GM23248 (cell line): Measurements from ENCODE around the gene PRRT4. TPM values are rescaled to one million over a fixed set of nuclear protein-coding genes. Genes with fewer than 3 reads are reported as not detected.
A peak's percentile ranks its signal among the peaks of the same experiment; 100 is the strongest.

ENCODE experiments used
- DNase-seq: peaks from one replicate; pipeline ENCODE4 v3.0.0-alpha.2; 2015
- H2AFZ ChIP-seq: fragments of 200-600 bp; sonication (generic); 2 replicates; pipeline ENCODE4 v1.6.1; 2016; ENCODE audit warnings: antibody characterized with exemption
- H3F3A ChIP-seq: fragments of 200-600 bp; sonication (generic); 2 replicates; pipeline ENCODE4 v1.6.1; 2016; ENCODE audit warnings: mild to moderate bottlenecking, antibody characterized with exemption, mixed run types; ENCODE audit not compliant: insufficient read depth
- H3K27ac ChIP-seq: fragments of 200-600 bp; sonication (generic); 2 replicates; pipeline ENCODE4 v1.5.1; 2016; ENCODE audit warnings: mild to moderate bottlenecking
- H3K27me3 ChIP-seq: fragments of 200-600 bp; sonication (generic); replicated peaks from 2 replicates; pipeline ENCODE4 v1.6.1; 2016; ENCODE audit warnings: mild to moderate bottlenecking; ENCODE audit not compliant: insufficient read depth
- H3K36me3 ChIP-seq: fragments of 200-600 bp; sonication (generic); 2 replicates; pipeline ENCODE4 v1.6.1; 2016; ENCODE audit warnings: low read depth, mild to moderate bottlenecking
- H3K4me1 ChIP-seq: fragments of 200-600 bp; sonication (generic); 2 replicates; pipeline ENCODE4 v1.6.1; 2016; ENCODE audit warnings: mild to moderate bottlenecking; ENCODE audit not compliant: insufficient read depth
- H3K4me2 ChIP-seq: fragments of 200-600 bp; sonication (generic); one replicate; pipeline ENCODE4 v1.6.1; 2016; ENCODE audit warnings: mild to moderate bottlenecking; ENCODE audit not compliant: unreplicated experiment
- H3K4me3 ChIP-seq: fragments of 200-600 bp; sonication (generic); 2 replicates; pipeline ENCODE4 v1.5.1; 2016; ENCODE audit warnings: mild to moderate bottlenecking
- H3K79me2 ChIP-seq: fragments of 200-600 bp; sonication (generic); 2 replicates; pipeline ENCODE4 v1.6.1; 2016; ENCODE audit warnings: mild to moderate bottlenecking; ENCODE audit not compliant: insufficient read depth
- H3K9ac ChIP-seq: fragments of 200-600 bp; sonication (generic); 2 replicates; pipeline ENCODE4 v1.6.1; 2016; ENCODE audit warnings: mild to moderate bottlenecking
- H3K9me2 ChIP-seq: fragments of 200-600 bp; sonication (generic); 2 replicates; pipeline ENCODE4 v1.6.1; 2016; ENCODE audit warnings: mixed run types, mild to moderate bottlenecking, moderate library complexity; ENCODE audit not compliant: insufficient read depth
- H3K9me3 ChIP-seq: fragments of 200-600 bp; sonication (generic); one replicate; pipeline ENCODE4 v1.6.1; 2017; ENCODE audit warnings: low read depth
- H4K20me1 ChIP-seq: fragments of 200-600 bp; sonication (generic); 2 replicates; pipeline ENCODE4 v1.6.0; 2016; ENCODE audit not compliant: insufficient read depth
- EZH2 ChIP-seq: fragments of 200-600 bp; sonication (generic); IDR thresholded peaks from 2 replicates; pipeline ENCODE4 v1.6.1; 2018; ENCODE audit warnings: antibody characterized with exemption, mild to moderate bottlenecking; ENCODE audit not compliant: insufficient read depth, poor library complexity, severe bottlenecking
- EZH2phosphoT487 ChIP-seq: fragments of 200-600 bp; sonication (generic); IDR thresholded peaks from 2 replicates; pipeline ENCODE4 v1.6.1; 2018; ENCODE audit warnings: antibody characterized with exemption, moderate library complexity, mild to moderate bottlenecking, low read depth; ENCODE audit not compliant: insufficient read depth
- WGBS, 2 experiments: methylation state at CpG; one replicate each; pipeline ENCODE4 v1.1.6; 2015 to 2017; ENCODE audit warnings: low lambda C conversion rate in 2 of 2, low coverage in 1 of 2; ENCODE audit errors: missing lambda C conversion rate in 2 of 2; 5-methylcytosine and 5-hydroxymethylcytosine counted together
- in situ Hi-C: fragments of 300-500 bp; cut with MboI; formaldehyde crosslinking; loops from 2 replicates; pipeline ENCODE4 v1.15.0; 2020
- polyA plus RNA-seq: library from polyadenylated mRNA; unstranded; fragments of >200 nt; fragmentation: Nextera tagmentation; extraction: Ambion mirVana; gene quantifications from 2 replicates; pipeline ENCODE4 v1.2.1, GENCODE V29; 2016
- total RNA-seq: library from RNA; depleted of rRNA; stranded (reverse); fragments of >200 nt; shearing (Covaris generic); gene quantifications from 2 replicates; pipeline ENCODE4 v1.2.3, GENCODE V29; 2014

PRRT4 gene
- total and polyA plus RNA-seq, 2 experiments from 2014 or later = not detected

DNA sequence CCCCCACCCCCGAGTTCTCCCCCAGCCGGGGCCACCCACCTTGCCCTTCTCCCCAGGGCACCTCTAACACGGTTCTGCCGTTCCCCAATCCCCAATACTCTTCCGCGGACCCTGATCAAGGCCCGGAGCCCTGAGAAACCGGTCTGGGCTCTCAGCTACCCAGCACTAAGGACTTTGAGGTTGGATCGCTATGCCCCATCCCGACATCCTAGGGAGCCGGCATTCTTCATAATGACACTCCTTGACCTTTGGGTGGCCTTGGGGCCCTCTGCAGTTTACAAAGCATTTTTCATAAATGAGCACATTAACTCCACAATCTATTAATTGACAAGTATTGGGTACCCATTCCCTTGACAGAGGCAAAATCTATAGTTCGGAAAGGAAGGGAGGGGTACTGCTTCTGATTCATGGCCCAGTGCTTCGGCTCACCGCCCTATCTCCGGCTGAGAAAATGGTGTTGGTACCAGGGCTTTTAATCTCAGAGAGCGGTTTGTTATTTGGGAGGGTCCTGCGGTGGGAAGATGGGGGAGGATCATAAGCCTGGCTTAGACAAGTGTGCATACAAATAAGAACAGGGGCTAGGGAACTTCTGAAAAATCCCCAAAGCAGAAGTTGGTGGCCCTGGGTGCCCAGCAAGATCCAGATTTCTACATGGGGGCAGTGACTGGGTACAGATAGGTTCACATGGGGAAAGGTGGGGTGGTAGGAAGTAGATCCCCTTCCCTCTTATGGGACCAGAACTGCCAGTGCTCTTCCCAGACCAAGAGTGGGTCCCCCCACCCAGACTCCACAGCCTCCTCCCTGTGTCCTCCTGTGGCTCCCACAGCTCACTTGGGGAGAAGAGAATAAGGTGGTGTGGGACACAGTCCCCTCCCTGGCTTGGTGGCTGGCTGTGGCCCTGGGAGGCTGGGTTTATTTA, 45.1 kb upstream of the PRRT4 start:
- Histone ChIP-seq H3K79me2 (peaks cover 35% of the 10 kb centered on the region), H3K27me3 (no peaks in the 10 kb centered on the region), H3K36me3 (peaks cover 6% of the 10 kb centered on the region; the same call in 1 of the 2 replicates), H3K4me1 (peaks cover 16% of the 10 kb centered on the region), H3K4me2 (no peak overlapping the region), H3K27ac (no peak overlapping the region), H2AFZ (no peak overlapping the region), H3K4me3 (no peak overlapping the region), H3K9me3 (no peaks in the 10 kb centered on the region), H4K20me1 (peaks cover 4% of the 10 kb centered on the region; the same call in 1 of the 2 replicates), H3K9me2 (no peaks in the 10 kb centered on the region), H3F3A (peaks cover 17% of the 10 kb centered on the region), H3K9ac (no peak overlapping the region)
- 50 to 64% methylated on average over 14 to 17 of the region's 17 CpGs for WGBS, 2 experiments
- TF ChIP-seq EZH2 (no peak), EZH2phosphoT487 (no peak)
- no peak for DNase-seq
- in situ Hi-C loops = no loop called here

DNA sequence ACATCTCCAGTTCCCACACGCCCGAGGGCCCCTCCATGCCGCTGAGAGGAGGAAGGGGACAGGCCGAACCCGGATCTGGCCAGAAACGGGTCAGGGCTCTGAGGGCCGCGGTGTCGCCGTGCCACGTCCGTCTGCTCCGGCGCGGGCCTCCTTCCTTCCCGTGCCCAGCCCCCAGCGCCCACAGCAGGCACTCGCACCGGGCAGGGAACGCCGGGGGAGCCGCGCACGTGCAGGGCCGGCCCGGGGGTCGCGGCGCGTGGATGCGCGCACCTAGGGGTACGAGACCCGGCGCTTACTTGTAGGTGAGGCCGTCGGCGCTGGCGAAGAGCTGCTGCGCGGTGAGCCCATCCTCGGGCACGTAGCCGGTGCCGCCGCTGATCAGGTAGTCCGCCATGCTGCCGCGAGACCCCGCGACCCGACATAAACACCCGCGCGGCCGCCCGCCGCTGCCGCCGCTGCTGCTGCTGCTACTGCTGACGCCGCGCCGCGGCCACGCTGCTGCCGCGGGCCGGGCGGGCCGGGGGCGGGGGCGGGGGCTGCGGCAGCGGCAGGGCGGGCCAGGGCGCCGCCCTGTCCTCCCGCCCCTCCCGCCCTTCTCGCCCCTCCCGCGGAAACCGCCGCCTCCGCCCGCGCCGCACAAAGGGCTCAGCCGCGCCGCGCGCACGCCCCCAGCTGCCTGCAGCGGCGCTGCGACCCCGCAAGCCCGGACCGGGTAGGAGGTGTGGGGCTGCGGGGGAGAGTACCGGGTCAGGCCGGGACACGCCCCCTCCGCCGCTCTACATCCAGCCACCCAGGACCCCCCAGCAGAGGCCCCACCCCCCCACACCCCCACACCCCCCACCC, 44.2 kb upstream of the PRRT4 start:
- WGBS, 2 experiments = 1% methylated on average over 37 to 42 of the region's 107 CpGs
- Histone ChIP-seq H3K27me3 (no peaks in the 10 kb centered on the region), H3K4me2 (peak overlapping the region; percentile 88), H3F3A (peaks cover 17% of the 10 kb centered on the region), H3K9me2 (no peaks in the 10 kb centered on the region), H3K4me3 (peak overlapping the region; percentile 80), H3K9ac (peak overlapping the region; percentile 93), H2AFZ (peak overlapping the region; percentile 63), H3K9me3 (no peaks in the 10 kb centered on the region), H3K36me3 (peaks cover 6% of the 10 kb centered on the region; the same call in 1 of the 2 replicates), H3K4me1 (peaks cover 16% of the 10 kb centered on the region), H3K79me2 (peaks cover 38% of the 10 kb centered on the region), H4K20me1 (peaks cover 4% of the 10 kb centered on the region; the same call in 1 of the 2 replicates), H3K27ac (peak overlapping the region; percentile 39)
- no peak for TF ChIP-seq EZH2
- TF ChIP-seq EZH2phosphoT487 = no peak
- in situ Hi-C loops = no loop called here
- peak; percentile 75 for DNase-seq

DNA sequence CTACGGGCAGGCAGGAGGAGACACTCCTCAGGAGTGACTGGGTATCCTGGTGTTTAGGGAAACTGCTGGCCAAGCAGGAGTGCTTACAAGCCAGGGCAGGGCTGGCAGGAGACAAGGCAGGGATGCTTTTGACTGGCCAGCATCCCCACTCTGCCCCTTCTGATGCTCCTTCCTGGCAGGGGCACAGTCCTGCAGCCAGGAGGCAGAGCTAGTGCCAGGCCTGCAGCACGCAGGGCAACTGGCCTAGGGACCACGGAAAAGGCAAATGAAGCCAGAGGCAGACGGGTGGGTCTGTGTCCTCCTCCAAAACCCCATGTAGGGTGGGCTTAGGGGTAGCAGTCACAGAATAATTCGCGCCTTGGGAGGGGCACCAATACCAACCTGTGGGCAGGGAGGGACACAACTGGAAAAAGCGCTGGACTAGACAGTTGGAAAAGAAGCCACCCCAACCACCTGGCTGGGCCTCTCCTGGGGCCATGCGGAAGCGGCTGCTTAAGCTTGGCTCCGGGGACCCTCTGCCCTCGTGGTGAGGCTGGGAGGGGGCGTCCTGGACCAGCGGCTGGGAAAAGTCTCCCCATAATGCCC, 43.5 kb upstream of the PRRT4 start:
- H3K9me2 ChIP-seq = no peaks in the 10 kb centered on the region
- H3K36me3 ChIP-seq = peaks cover 6% of the 10 kb centered on the region; the same call in 1 of the 2 replicates
- peak; percentile 64 for DNase-seq
- in situ Hi-C loops = no loop called here
- H3F3A ChIP-seq = peaks cover 13% of the 10 kb centered on the region
- peaks cover 16% of the 10 kb centered on the region for H3K4me1 ChIP-seq
- H3K4me2 ChIP-seq = peak overlapping the region; percentile 88
- peak overlapping the region; percentile 39 for H3K27ac ChIP-seq
- peaks cover 4% of the 10 kb centered on the region; the same call in 1 of the 2 replicates for H4K20me1 ChIP-seq
- H3K9me3 ChIP-seq = no peaks in the 10 kb centered on the region
- H3K79me2 ChIP-seq = peaks cover 38% of the 10 kb centered on the region
- TF ChIP-seq EZH2 (no peak), EZH2phosphoT487 (no peak)
- peak overlapping the region; percentile 63 for H2AFZ ChIP-seq
- no peaks in the 10 kb centered on the region for H3K27me3 ChIP-seq
- WGBS, 2 experiments = 37 to 38% methylated on average over 13 of the region's 13 CpGs
- H3K4me3 ChIP-seq = peak overlapping the region; percentile 80
- peak overlapping the region; percentile 93 for H3K9ac ChIP-seq
